Measurements from ENCODE around the gene PARD3.

The PARD3 gene

DNA sequence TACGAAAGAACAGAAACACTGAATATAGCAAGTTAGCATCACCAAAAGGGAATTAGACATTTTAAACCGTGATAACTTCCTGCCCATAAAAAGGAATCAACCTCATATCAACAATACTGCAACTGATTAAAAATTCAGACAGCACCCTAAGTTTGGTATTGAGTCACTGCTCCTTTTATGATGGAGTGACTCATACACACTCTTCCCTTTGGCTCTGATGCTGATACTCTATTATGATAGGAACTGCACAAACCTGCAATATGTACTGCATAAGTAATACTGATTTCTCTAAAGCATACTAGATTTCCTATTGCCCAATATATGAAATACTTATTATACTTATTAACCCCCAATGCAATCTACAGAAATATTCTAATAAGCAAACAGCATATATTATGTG, 118.7 kb downstream of the PARD3 start:
- no peak overlapping the region for H3K9ac ChIP-seq (ENCODE audit: low read length in 2 of 2)
- no peak overlapping the region for H3K27ac ChIP-seq (ENCODE audit: low read length)
- no peaks in the 10 kb centered on the region for H3K9me3 ChIP-seq (ENCODE audit: control insufficient read depth in 2 of 2, low read length in 2 of 2)
- no peaks in the 10 kb centered on the region for H3K27me3 ChIP-seq (ENCODE audit: control insufficient read depth in 1 of 2, insufficient read depth in 2 of 2, low read length in 2 of 2)
- no peak overlapping the region for H3K4me3 ChIP-seq (ENCODE audit: low read length in 2 of 2)
- peaks cover 6% of the 10 kb centered on the region for H3K4me1 ChIP-seq (ENCODE audit: control insufficient read depth, insufficient read depth, low read length)
- H3K36me3 ChIP-seq (ENCODE audit: control insufficient read depth in 2 of 2, insufficient read depth in 2 of 2, low read length in 2 of 2), result peaks cover 0 to 4% of the 10 kb centered on the region in 2 donors

DNA sequence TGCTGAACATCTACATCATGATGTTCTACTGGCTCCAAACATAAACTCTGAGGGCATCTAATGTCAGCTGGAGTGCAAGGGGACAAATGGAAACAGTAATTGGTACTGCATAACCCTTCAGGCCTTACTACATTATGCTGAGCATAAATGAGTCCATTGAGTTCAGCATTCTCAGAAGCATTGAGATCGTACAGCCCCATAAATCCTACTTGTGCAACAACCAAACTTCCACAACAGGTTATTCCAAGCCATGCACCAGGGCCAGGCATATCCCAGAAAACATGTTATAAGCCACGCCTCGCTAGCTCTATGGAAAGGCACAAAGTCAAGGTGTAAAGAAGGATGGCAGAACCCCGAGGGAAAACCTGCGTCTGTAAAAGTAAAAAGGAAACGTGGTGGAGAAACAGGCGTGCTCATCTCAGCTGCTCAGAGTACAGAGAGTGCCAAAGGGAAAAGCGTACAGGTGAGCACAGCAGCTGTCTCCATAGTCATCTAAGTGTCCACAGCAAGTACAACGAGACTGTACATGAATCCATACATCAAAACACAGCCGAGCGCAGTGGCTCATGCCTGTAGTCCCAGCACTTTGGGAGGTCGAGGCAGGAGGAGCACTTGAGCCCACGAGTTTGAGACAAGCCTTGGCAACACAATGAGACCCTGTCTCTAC, 124.6 kb downstream of the PARD3 start:
- no peak overlapping the region for H3K4me3 ChIP-seq (ENCODE audit: low read length in 2 of 2)
- no peaks in the 10 kb centered on the region for H3K27me3 ChIP-seq (ENCODE audit: control insufficient read depth in 1 of 2, insufficient read depth in 2 of 2, low read length in 2 of 2)
- peaks cover 15% of the 10 kb centered on the region for H3K4me1 ChIP-seq (ENCODE audit: control insufficient read depth, insufficient read depth, low read length)
- no peak overlapping the region for H3K27ac ChIP-seq (ENCODE audit: low read length)
- no peak overlapping the region for H3K9ac ChIP-seq (ENCODE audit: low read length in 2 of 2)
- peaks cover 0 to under 1% of the 10 kb centered on the region in 2 donors for H3K36me3 ChIP-seq (ENCODE audit: control insufficient read depth in 2 of 2, insufficient read depth in 2 of 2, low read length in 2 of 2)
- no peaks in the 10 kb centered on the region for H3K9me3 ChIP-seq (ENCODE audit: control insufficient read depth in 2 of 2, low read length in 2 of 2)

DNA sequence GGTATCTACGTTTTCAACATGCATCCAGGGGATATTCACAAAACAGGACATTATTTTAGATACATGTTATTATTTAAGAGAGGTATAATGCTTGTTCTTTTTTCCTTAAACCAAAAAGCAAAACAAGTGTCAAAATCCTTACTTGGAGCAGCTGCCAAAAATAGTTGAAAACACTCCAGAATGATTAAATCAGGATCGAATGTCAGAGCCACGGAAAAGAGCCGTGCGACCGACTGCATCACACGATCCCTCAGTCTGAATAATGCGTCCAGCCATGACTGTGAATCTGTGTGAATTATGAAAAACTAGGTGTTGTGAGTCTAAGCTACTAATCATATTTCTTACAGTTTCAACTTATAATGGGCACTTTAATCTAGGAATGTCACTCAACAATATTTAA, 126.0 kb downstream of the PARD3 start:
- Histone ChIP-seq H3K4me3 (ENCODE audit: low read length in 2 of 2) (no peak overlapping the region), H3K4me1 (ENCODE audit: control insufficient read depth, insufficient read depth, low read length) (peaks cover 15% of the 10 kb centered on the region), H3K9ac (ENCODE audit: low read length in 2 of 2) (no peak overlapping the region), H3K27ac (ENCODE audit: low read length) (no peak overlapping the region), H3K9me3 (ENCODE audit: control insufficient read depth in 2 of 2, low read length in 2 of 2) (no peaks in the 10 kb centered on the region), H3K36me3 (ENCODE audit: control insufficient read depth in 2 of 2, insufficient read depth in 2 of 2, low read length in 2 of 2) (no peaks in the 10 kb centered on the region), H3K27me3 (ENCODE audit: control insufficient read depth in 1 of 2, insufficient read depth in 2 of 2, low read length in 2 of 2) (no peaks in the 10 kb centered on the region)

DNA sequence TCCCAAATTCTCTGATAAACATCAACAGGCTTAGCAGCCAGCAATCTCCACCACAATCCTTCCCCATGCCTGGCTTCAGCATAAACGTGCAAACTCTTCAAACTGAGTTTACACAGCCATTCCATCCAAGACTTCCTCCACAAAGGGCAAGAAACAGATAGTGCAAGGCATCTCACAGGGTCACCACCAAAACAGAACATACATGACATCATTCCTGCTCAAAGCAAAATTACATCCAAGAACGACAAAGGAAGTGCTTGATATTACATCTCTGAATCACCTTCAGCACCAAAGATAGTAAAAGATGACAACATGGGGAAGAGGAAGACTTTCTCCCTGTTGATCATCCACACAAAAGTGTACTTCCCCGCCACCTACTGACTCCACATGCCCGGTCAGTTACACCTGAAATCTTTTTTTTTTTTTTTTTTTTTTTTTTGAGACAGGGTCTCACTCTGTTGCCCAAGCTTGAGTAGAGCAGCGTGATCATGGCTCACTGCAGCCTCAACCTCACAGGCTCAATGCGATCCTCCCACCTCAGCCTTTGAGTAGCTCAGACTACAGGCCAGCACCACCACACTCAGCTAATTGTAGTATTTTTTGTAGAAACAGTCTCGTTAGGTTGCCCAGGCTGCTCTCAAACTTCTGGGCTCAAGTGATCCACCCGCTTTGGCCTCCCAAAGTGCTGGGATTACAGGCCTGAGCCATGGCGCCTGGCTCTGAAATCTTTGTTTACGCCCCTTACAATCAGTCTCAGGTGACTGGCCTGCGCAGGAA, 127.5 kb downstream of the PARD3 start:
- H3K36me3 ChIP-seq (ENCODE audit: control insufficient read depth in 2 of 2, insufficient read depth in 2 of 2, low read length in 2 of 2), result no peaks in the 10 kb centered on the region
- no peak overlapping the region for H3K4me3 ChIP-seq (ENCODE audit: low read length in 2 of 2)
- H3K27ac ChIP-seq (ENCODE audit: low read length), result no peak overlapping the region
- no peak overlapping the region for H3K9ac ChIP-seq (ENCODE audit: low read length in 2 of 2)
- H3K27me3 ChIP-seq (ENCODE audit: control insufficient read depth in 1 of 2, insufficient read depth in 2 of 2, low read length in 2 of 2), result no peaks in the 10 kb centered on the region
- no peaks in the 10 kb centered on the region for H3K9me3 ChIP-seq (ENCODE audit: control insufficient read depth in 2 of 2, low read length in 2 of 2)
- peaks cover 21% of the 10 kb centered on the region for H3K4me1 ChIP-seq (ENCODE audit: control insufficient read depth, insufficient read depth, low read length)

DNA sequence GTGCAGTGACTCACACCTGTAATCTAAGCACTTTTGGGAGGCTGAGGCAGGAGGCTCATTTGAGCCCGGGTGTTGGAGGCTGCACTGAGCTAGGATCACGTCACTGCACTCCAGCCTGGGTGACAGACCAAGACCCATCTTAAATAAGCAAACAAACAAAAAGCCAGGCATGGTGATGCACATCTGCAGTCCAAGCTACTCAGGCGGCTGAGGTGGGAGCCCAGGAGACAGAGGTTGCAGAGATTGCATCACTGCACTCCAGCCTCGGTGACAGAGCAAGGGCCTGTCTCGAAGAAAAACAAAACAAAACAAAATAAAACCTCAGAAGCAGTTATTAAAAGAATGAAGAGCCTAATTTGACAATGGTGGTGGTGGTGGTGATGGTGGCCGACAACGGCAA, 132.5 kb downstream of the PARD3 start:
- Histone ChIP-seq H3K36me3 (ENCODE audit: control insufficient read depth in 2 of 2, insufficient read depth in 2 of 2, low read length in 2 of 2) (no peaks in the 10 kb centered on the region), H3K27ac (ENCODE audit: low read length) (no peak overlapping the region), H3K4me3 (ENCODE audit: low read length in 2 of 2) (no peak overlapping the region), H3K27me3 (ENCODE audit: control insufficient read depth in 1 of 2, insufficient read depth in 2 of 2, low read length in 2 of 2) (no peaks in the 10 kb centered on the region), H3K9me3 (ENCODE audit: control insufficient read depth in 2 of 2, low read length in 2 of 2) (no peaks in the 10 kb centered on the region), H3K4me1 (ENCODE audit: control insufficient read depth, insufficient read depth, low read length) (peaks cover 8% of the 10 kb centered on the region), H3K9ac (ENCODE audit: low read length in 2 of 2) (no peak overlapping the region)

DNA sequence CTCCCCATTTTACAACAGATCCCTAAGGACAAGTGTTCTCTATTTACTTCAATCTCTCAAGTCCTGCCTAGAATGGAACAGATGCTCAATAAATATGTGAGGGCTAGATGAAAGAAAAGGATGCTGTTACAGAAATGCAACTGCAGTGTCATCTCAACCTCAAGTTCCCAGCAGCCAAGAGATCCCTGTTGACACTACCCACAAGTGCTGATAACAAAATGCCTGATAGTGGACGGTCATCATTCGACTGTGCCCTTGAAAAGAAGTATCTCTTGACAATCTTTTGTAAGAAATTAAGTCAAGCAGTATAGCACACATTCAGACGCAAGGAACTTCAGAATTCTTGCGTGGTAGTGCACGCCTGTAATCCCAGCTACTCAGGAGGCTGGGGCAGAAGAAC, 133.2 kb downstream of the PARD3 start:
- H3K4me1 ChIP-seq (ENCODE audit: control insufficient read depth, insufficient read depth, low read length), result peaks cover 5% of the 10 kb centered on the region

DNA sequence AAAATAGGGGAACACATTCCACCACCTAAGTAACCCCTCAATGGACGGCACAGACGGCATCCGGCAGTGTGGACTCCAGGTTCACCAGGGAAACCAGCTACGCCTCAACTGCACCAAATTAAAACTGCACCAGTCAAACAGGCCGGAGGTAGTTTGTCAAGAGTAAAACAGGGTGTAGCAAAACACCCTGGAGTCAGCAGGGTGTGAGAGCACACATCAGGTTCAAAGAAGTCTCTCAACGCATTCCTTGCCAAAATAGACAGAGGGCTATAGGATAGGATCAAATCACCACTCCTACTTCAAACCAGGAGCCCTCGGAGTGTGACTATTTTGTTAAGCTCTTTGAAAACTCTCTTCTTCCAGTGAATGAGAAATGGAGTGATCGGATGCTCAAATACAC, 135.9 kb downstream of the PARD3 start:
- peaks cover 5% of the 10 kb centered on the region for H3K4me1 ChIP-seq (ENCODE audit: control insufficient read depth, insufficient read depth, low read length)
- no peaks in the 10 kb centered on the region for H3K27me3 ChIP-seq (ENCODE audit: control insufficient read depth in 1 of 2, insufficient read depth in 2 of 2, low read length in 2 of 2)
- no peak overlapping the region for H3K4me3 ChIP-seq (ENCODE audit: low read length in 2 of 2)
- H3K9me3 ChIP-seq (ENCODE audit: control insufficient read depth in 2 of 2, low read length in 2 of 2), result no peaks in the 10 kb centered on the region
- no peak overlapping the region for H3K9ac ChIP-seq (ENCODE audit: low read length in 2 of 2)
- no peak overlapping the region for H3K27ac ChIP-seq (ENCODE audit: low read length)
- no peaks in the 10 kb centered on the region for H3K36me3 ChIP-seq (ENCODE audit: control insufficient read depth in 2 of 2, insufficient read depth in 2 of 2, low read length in 2 of 2)

More for the DNA sequence above, 133.2 kb downstream of the PARD3 start:
- no peak overlapping the region for H3K4me3 ChIP-seq (ENCODE audit: low read length in 2 of 2)
- H3K27ac ChIP-seq (ENCODE audit: low read length), result no peak overlapping the region
- H3K36me3 ChIP-seq (ENCODE audit: control insufficient read depth in 2 of 2, insufficient read depth in 2 of 2, low read length in 2 of 2), result no peaks in the 10 kb centered on the region
- H3K27me3 ChIP-seq (ENCODE audit: control insufficient read depth in 1 of 2, insufficient read depth in 2 of 2, low read length in 2 of 2), result no peaks in the 10 kb centered on the region
- no peaks in the 10 kb centered on the region for H3K9me3 ChIP-seq (ENCODE audit: control insufficient read depth in 2 of 2, low read length in 2 of 2)
- H3K9ac ChIP-seq (ENCODE audit: low read length in 2 of 2), result no peak overlapping the region

DNA sequence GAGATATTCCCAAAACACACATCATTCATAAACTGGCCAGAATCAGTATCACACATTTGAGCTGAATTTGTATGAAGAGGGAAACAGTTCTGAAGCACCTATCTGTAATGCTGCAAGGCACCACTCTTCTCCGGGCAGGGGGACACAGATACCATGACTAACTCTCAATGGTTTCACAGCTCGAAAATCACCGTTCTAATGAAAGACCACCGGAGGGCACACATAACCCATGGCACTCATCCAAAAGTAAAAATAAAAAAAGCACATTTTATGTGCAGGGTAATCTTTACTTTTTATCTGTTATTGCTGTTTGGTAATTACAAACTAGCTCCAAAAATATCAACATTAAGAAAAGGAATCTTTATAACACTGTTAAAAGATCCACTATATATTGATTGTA, 137.5 kb downstream of the PARD3 start:
- H3K27ac ChIP-seq (ENCODE audit: low read length), result no peak overlapping the region
- H3K9me3 ChIP-seq (ENCODE audit: control insufficient read depth in 2 of 2, low read length in 2 of 2), result no peaks in the 10 kb centered on the region
- H3K4me1 ChIP-seq (ENCODE audit: control insufficient read depth, insufficient read depth, low read length), result no peaks in the 10 kb centered on the region
- no peaks in the 10 kb centered on the region for H3K27me3 ChIP-seq (ENCODE audit: control insufficient read depth in 1 of 2, insufficient read depth in 2 of 2, low read length in 2 of 2)
- H3K36me3 ChIP-seq (ENCODE audit: control insufficient read depth in 2 of 2, insufficient read depth in 2 of 2, low read length in 2 of 2), result no peaks in the 10 kb centered on the region
- no peak overlapping the region for H3K9ac ChIP-seq (ENCODE audit: low read length in 2 of 2)
- H3K4me3 ChIP-seq (ENCODE audit: low read length in 2 of 2), result no peak overlapping the region

DNA sequence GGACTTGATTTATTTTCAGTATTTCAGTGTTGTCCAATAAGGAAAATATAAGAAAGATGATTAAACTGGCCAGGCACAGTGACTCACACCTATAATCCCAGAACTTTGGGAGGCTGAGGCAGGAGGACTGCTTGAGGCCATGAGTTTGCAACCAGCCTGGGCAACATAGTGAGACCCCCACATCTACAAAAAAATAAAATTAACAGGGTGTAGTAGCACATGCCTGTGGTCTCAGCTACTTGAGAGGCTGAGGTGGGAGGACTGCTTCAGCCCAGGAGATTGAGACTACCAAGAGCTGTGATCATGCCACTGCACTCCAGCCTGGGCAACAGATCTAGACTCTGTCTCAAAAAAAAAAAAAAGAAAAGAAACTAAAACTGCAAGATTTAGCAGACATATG, 138.0 kb downstream of the PARD3 start:
- no peaks in the 10 kb centered on the region for H3K4me1 ChIP-seq (ENCODE audit: control insufficient read depth, insufficient read depth, low read length)
- no peak overlapping the region for H3K27ac ChIP-seq (ENCODE audit: low read length)
- H3K9me3 ChIP-seq (ENCODE audit: control insufficient read depth in 2 of 2, low read length in 2 of 2), result no peaks in the 10 kb centered on the region
- H3K9ac ChIP-seq (ENCODE audit: low read length in 2 of 2), result no peak overlapping the region
- no peaks in the 10 kb centered on the region for H3K36me3 ChIP-seq (ENCODE audit: control insufficient read depth in 2 of 2, insufficient read depth in 2 of 2, low read length in 2 of 2)
- no peak overlapping the region for H3K4me3 ChIP-seq (ENCODE audit: low read length in 2 of 2)
- no peaks in the 10 kb centered on the region for H3K27me3 ChIP-seq (ENCODE audit: control insufficient read depth in 1 of 2, insufficient read depth in 2 of 2, low read length in 2 of 2)

DNA sequence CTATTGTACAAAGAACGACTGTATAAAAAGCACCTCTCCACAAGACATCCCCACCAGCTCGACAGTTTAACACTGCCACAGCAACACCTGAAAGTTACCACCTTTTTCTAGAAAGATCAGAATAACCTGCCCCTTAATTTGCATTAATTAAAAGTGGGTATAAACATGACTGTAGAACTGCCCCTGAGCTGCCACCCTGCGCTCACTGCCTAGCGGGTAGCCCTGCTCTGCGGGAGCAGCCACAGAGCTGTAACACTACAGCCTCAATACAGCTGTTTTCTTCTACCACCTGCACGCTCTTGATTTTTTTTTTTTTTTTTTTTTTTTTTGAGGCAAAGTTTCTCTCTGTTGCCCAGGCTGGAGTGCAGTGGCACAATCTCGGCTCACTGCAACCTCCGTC, 140.9 kb downstream of the PARD3 start:
- no peak overlapping the region for H3K27ac ChIP-seq (ENCODE audit: low read length)

DNA sequence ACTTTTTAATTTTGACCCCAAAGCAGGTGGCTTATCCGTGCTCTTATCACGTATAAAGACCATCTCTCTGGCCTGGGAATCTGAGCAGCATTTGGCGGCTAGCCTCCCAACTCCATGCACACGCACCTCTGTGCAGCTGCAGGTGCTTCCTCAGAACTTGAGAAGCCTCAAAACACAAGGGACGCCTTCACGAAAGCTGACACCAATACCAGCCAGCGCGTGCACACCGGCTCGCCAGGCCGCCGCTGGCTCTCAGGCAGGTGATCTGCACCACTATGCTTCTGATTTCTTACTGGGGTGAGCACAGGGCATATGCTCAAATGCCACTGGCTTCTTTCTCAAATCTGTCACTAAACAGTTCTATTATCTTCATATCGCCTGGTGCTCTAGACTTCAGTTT, 145.0 kb downstream of the PARD3 start:
- H3K27ac ChIP-seq (ENCODE audit: low read length), result no peak overlapping the region
- H3K4me1 ChIP-seq (ENCODE audit: control insufficient read depth, insufficient read depth, low read length), result peaks cover 2% of the 10 kb centered on the region
- H3K9ac ChIP-seq (ENCODE audit: low read length in 2 of 2), result no peak overlapping the region
- no peak overlapping the region for H3K4me3 ChIP-seq (ENCODE audit: low read length in 2 of 2)
- H3K9me3 ChIP-seq (ENCODE audit: control insufficient read depth in 2 of 2, low read length in 2 of 2), result no peaks in the 10 kb centered on the region
- no peaks in the 10 kb centered on the region for H3K36me3 ChIP-seq (ENCODE audit: control insufficient read depth in 2 of 2, insufficient read depth in 2 of 2, low read length in 2 of 2)
- no peaks in the 10 kb centered on the region for H3K27me3 ChIP-seq (ENCODE audit: control insufficient read depth in 1 of 2, insufficient read depth in 2 of 2, low read length in 2 of 2)

More for the DNA sequence above, 140.9 kb downstream of the PARD3 start:
- no peaks in the 10 kb centered on the region for H3K36me3 ChIP-seq (ENCODE audit: control insufficient read depth in 2 of 2, insufficient read depth in 2 of 2, low read length in 2 of 2)
- no peaks in the 10 kb centered on the region for H3K4me1 ChIP-seq (ENCODE audit: control insufficient read depth, insufficient read depth, low read length)
- H3K9me3 ChIP-seq (ENCODE audit: control insufficient read depth in 2 of 2, low read length in 2 of 2), result no peaks in the 10 kb centered on the region
- H3K27me3 ChIP-seq (ENCODE audit: control insufficient read depth in 1 of 2, insufficient read depth in 2 of 2, low read length in 2 of 2), result no peaks in the 10 kb centered on the region
- H3K4me3 ChIP-seq (ENCODE audit: low read length in 2 of 2), result no peak overlapping the region
- H3K9ac ChIP-seq (ENCODE audit: low read length in 2 of 2), result no peak overlapping the region

Measured in stomach smooth muscle (tissue), 2 donors.